ENCODE data around the gene EMP2. TPM values are rescaled to one million over a fixed set of nuclear protein-coding genes. Genes with fewer than 3 reads are reported as not detected.
A peak's percentile ranks its signal among the peaks of the same experiment; 100 is the strongest.
"Not testable (repeated sequence)": the region's sequence is repeated elsewhere in the genome, so short reads cannot be mapped to it uniquely, and the experiment has no call there.

EMP2 gene
- polyA plus RNA-seq, 1 donor, result 81.3 TPM

DNA sequence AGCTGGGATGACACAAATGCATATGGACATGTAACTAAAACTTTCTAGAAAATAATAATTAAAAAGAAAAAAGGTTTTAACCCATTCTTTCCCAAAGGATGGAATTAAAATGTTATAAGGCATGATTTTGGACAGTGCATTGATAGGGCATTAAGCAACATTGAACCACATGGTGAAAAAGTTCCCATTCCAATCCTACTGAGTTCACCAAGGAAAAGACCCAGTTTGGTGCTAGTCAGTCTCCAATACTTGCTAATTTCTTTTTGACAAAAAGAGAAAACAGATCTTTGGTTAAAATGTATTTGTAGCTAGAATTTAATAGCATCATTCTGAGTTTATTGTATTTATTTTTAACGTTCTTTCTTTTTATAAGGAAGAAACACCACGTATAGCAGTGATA lies 28.1 kb downstream of the EMP2 start:
- no peak for DNase-seq

GRCh38 chr16:10551881-10552280 lies 28.5 kb downstream of the EMP2 start:
- DNase-seq, result no peak

- no peak for DNase-seq
These were observed 32.0 kb downstream of the EMP2 start for GRCh38 chr16:10548404-10548803.

GRCh38 chr16:10547708-10548107 lies 32.7 kb downstream of the EMP2 start:
- no peak for DNase-seq

DNA sequence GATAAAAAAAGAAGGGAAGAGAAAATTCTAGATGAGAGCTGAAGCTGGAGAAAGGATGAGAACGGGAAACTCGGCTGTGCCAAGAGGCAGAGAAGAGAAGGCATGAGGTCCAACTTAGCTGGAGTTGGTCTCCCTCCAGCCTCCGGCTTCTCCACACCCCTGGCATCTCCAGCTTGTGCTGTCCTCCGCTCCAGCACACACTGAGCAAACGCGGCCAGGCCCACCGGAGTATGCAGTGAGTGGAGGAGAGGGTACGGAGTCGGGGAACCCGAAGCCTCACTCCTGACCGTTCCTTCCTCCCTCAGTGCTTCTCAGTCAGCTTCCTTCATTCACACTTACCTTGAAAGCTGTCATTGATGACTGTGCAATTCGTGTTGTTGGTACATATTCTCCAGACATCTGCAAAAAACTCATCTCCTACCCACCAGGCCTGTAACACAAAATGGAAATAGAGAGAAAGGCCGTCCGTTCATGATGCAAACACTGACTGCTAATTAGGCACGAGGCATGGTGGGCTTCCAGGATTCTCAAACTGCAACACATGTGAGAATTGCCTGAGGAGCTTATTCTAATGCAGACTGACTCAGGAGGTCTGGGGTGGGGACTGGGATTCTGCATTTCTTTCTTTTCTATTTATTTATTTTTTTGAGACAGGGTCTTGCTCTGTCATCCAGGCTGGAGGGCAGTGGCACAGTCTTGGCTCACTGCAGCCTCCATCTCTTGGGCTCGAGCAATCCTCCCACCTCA lies 37.0 kb downstream of the EMP2 start:
- DNase-seq, result no peak

DNA sequence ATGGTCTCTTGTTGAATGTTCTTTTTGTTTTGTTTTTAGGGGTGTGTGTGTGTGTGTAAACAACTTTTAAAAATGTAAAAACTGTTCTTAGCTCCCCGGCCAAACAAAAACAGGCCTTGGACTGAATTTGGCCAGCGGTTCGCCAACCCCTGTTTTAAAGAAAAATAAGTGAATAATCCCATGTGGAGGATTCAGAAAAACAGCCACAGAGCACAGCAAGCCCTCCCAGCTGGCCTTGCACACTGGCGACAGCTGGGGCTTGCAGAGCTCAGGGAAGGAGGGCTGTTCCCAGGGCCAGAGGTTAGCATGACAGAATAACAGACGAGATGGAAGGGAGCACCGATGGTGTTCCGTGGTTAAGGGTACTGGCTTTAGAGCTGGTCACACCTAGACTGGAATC lies 39.0 kb downstream of the EMP2 start:
- peak; percentile 15 for DNase-seq

GRCh38 chr16:10539793-10540192 lies 40.6 kb downstream of the EMP2 start:
- no peak for DNase-seq

DNA sequence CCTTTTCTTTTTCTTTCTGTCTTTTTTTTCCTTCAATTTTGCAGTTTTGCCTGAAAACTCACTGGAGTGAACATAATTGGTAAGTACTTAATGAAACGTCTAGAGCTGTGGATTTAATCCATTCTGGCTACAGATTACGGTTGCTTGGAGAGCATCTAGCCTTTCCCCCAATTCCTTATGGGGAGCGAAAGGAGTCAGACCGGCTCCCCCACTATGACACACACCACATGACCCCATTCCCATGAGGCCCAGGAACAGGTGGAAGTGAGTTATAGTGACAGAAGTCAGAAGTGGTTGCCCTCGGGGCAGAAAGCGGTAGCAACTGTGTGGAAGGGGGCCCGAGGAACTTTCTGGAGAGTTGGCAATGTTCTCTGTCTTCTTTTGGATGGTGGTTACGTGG lies 41.2 kb downstream of the EMP2 start:
- no peak for DNase-seq

GRCh38 chr16:10538583-10538982 lies 41.8 kb downstream of the EMP2 start:
- no peak for DNase-seq

DNA sequence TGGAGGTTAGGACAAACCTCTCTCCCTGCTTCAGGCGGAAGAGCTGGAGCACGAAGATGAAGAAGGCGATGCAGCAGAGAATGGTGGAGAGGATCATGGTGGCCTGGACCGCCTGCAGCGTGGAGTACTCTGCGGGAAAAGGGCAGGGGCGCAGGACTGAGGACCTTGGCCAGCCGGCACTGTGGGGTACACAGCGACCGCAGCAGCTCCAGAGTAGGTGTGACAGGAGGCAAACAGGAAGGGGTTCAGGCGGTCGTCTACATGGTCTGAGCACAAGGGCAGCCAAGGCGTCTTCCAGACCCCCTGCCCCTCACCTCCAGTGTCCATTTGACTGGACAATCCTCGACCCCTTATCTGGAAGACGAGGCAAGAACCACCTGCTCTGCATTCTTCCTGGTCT lies 42.5 kb downstream of the EMP2 start:
- DNase-seq, result no peak

DNA sequence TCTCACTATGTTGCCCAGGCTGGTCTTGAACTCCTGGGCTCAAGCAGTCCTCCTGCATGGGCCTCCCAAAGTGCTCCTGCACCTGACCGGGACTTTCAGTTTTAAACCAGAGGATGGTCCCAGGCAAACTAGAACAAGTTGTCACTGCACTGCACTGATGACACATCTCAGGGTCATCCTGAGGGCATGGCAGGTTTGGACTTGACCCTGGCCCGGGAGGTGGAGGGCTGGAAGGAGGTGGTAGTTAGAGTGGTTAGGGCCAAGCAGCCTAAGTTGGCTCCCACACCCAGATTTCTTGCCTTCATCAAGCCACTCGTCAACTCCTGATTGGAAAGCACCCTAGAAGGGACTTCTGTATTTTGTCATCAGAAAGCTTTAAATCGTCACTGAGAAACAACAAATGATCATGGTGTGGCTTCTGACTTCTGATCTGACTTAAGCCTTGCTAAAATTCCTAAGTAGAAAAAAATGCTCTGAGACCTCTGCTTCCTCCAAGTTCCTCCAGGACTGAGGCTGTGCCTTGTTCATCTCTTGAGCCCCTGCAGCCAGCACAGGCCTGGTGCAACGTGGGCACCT lies 43.5 kb downstream of the EMP2 start:
- no peak for DNase-seq

DNA sequence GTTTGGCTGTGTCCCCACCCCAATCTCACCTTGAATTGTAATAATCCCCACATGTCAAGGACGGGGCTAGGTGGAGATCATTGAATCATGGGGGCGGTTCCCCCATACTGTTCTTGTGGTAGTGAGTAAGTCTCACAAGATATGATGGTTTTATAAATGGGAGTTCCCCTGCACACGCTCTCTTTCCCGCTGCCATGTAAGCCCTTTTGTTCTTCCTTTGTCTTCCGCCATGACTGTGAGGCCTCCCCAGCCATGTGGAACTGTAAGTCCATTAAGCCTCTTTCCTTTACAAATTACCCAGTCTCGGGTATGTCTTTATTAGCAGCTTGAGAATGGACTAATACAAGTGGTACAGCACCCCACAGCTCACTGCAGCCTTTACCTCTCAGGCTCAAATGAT lies 44.1 kb downstream of the EMP2 start:
- DNase-seq, result not testable (repeated sequence)

DNA sequence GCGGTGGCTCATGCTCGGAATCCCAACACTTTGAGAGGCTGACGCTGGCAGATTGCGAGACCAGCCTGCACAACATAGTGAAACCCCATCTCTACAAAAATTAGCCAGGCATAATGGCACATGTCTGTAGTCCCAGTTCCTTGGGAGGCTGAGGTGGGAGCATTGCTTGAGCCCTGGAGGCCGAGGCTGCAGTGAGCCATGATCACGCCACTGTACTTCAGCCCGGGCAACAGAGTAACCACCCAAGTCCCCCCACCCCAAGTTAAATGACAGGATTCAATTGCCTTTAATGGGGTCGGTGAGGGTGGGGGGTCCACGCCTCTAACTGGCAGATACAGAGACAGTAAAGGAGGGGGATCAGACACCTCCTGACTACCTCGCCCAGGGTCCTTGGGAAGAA lies 44.9 kb downstream of the EMP2 start:
- no peak for DNase-seq

- no peak for DNase-seq
These were observed 45.6 kb downstream of the EMP2 start for GRCh38 chr16:10534748-10535147.

- DNase-seq, result not testable (repeated sequence)
These were observed 46.8 kb downstream of the EMP2 start for GRCh38 chr16:10533612-10534011.

- no peak for DNase-seq
These were observed 48.8 kb downstream of the EMP2 start for GRCh38 chr16:10531582-10531981.

GRCh38 chr16:10530685-10531084 lies 49.7 kb downstream of the EMP2 start:
- no peak for DNase-seq

DNA sequence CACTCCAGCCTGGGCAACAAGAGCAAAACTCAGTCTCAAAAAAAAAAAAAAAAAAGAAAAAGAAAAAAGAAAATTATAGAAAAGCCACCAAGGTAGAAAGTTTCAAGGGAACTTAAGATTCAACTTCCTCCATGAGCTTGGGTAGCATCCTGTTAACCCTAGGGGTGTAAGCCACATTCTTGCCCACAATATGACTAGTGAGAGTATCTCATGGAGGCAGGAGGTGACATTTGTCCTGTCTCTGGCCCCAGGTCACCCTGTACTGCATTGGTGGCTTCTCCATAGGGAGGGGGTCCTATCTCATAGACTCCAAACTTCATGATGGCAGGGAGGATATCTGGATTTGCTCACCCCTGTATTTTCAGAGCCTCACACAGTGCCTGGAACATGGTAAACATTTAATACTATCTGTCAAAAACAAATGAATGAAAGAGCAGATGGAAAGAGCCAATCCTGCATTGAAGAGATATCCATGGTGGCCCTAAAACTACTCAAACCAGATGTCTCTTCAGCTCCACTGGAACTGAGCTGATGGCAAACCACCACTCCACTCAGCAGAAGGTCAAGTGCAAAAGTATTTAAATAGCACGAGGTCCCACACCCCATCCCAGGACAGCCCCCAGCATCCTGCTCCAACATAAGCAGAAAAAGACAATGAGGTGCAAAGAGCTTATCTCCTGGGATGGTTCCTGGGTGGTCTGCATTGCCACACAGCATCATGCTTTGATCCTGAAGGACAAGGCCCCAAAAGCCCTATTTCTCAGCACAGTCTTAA lies 50.3 kb downstream of the EMP2 start:
- no peak for DNase-seq

DNA sequence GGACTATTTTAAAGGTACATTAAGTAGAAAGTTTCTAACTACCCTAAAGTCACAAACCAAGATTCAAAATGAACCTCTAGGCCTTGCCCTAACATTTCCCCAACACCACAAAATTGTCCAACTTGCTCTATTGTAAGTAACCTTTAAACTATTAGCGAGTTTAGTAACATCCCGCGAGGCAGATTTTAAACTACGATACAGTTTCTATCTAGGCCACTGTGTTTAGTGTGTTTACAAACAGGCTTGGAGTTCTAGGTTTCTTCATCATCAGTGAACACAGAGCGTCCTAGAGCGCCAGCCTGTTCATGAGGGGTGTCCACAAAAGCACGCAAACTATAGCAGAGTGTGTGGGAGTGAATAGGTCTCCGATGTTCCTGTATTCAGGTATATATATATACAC lies 51.8 kb downstream of the EMP2 start:
- DNase-seq, result no peak

- no peak for DNase-seq
These were observed 53.4 kb downstream of the EMP2 start for GRCh38 chr16:10526962-10527361.

GRCh38 chr16:10525214-10525825 lies 55.1 kb downstream of the EMP2 start:
- DNase-seq, result no peak

DNA sequence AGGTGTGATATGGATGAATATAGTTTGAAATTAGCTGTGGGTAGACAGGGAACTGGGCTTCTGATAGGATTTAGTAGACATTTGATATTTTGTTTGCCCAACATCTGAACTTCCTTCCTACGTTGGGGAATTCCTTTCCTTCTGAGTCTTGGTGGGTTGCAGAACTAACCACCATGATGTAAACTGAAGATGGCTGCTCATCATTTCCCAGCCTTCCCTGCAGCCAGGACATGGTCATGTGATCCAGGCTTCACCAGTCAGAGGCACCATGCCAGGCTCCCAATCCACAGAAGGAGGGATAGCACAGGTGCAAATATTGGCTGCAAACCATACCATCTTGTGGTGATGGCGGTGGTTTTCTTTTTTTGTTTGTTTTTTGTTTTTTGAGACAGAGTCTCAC lies 57.4 kb downstream of the EMP2 start:
- DNase-seq, result no peak

GRCh38 chr16:10521681-10522274 lies 58.6 kb downstream of the EMP2 start:
- DNase-seq, result peak; percentile 81
